GM18505 (cell line): ENCODE measurements around the gene TNRC6B.

Source experiments
- ATAC-seq: cut with Tn5 transposase; IDR thresholded peaks from one replicate; pipeline ENCODE4 v1.9.1; 2021; ENCODE audit not compliant: unreplicated experiment
- POLR2A ChIP-seq: IDR thresholded peaks from 4 replicates; pipeline ENCODE4 v1.6.1; 2011; ENCODE audit warnings: borderline replicate concordance; ENCODE audit not compliant: insufficient read depth, insufficient read length; ENCODE audit errors: extremely low read depth

TNRC6B gene

DNA sequence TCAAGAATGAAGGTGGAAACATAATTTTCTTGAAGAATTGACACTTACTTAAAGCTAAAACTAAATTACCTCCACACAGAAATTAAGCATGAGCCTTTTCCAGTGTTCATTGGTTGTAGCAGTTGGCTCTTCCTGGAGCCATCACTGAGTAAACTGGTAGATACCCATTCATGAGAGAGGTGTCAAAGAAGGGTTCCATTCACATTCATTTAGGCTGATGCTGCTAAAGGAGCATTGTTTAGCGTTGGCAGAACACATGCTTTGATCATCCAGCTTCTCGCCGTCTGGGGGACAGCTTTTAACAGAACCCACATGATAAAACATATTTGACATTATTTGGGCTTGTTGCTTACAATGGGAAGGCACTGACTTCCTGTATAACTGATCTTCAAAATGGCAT lies 71.6 kb downstream of the TNRC6B start:
- no peak for TF ChIP-seq POLR2A
- ATAC-seq = no peak

DNA sequence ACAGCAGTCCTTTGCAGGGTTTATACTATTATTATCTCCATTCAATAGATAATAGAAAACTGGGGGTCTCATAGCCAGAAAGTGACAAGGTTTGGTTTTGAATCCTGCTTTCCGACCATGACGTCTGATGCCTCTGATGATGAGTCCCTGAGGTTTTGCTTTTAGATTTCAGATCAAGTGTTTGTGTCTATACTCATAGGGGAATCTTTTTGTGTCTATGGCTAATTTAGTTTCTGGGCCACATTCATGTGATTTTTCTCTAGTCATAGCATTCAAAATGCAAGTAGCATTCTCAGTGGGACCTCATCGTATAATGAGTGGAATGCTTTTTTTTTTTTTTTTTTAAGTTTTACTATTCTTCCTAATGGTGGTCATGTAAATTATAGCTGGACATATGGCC lies 72.9 kb downstream of the TNRC6B start:
- TF ChIP-seq POLR2A = no peak
- no peak for ATAC-seq

DNA sequence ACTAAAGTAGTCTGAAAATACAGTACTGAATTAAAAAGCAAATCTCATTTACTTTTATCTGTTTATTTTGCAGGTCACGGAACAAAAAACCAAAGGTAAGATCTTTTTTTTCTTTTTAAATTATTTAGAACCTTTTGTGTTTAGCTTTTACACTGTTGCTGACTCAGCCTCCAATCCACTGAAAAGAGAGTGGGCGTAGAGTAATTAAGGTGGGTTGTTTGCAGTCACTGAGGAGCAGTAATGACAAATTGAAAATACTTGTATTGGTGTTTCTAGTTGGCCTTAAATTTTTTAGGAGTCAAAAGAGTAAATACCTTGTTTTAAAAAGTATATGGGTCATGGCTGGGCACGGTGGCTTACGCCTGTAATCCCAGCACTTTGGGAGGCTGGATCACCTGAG lies 73.4 kb downstream of the TNRC6B start:
- no peak for TF ChIP-seq POLR2A
- ATAC-seq = no peak

DNA sequence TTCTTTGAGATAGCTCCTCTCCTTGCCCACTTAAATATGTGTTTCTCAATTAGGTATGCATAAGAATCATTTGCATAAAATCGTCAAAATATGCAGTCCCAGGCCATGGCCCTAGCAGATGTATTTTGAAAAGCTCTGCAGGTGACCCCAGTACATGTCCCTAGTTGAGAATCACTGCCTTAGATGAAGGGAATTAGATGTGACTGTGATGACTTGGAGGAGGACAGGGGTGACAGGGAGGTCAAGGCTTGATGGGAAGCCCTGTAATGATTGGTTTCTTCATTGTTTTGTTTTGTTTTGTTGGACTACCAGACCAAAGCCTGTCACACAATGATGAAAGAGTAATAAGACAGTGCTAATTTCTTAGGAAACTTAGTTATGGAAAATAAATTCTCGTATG lies 74.4 kb downstream of the TNRC6B start:
- no peak for ATAC-seq
- TF ChIP-seq POLR2A = no peak

DNA sequence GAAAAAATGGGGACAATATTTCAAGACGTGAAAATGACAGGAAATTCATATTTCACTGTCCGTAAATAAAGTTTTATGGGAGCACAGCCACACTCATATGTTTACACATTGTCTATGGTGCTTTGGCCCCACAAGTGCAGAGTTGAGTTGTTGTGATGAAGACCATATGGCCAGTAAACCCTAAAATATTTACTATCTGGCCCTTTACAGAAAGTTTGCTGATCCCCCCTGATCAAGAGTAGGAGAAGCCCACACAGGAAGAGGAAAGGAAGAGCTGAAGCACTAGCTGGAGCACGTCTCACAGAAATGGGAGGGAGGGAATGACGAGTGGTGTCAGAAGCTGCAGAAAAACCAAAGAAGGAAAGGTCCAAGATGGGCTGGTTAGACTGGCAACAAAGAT lies 78.8 kb downstream of the TNRC6B start:
- no peak for TF ChIP-seq POLR2A
- ATAC-seq = no peak

DNA sequence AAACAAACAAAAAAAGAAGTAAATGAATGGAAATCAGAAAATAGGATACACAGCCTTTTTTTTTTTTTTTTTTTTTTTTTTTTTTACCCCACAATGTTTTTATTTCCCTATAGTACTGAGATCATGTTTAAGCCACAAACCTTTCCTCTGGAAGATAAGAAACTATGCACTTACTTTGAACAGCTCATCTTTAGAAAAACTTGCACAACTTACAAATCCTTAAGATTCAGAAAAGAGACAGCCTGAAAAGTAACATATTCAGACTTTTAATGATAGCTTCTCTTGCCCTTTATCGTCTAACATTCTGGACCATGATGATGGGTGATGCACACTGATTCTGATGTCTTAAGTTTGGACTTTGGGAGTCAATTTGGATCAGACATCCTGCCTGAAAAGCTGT lies 80.3 kb downstream of the TNRC6B start:
- no peak for TF ChIP-seq POLR2A
- no peak for ATAC-seq

DNA sequence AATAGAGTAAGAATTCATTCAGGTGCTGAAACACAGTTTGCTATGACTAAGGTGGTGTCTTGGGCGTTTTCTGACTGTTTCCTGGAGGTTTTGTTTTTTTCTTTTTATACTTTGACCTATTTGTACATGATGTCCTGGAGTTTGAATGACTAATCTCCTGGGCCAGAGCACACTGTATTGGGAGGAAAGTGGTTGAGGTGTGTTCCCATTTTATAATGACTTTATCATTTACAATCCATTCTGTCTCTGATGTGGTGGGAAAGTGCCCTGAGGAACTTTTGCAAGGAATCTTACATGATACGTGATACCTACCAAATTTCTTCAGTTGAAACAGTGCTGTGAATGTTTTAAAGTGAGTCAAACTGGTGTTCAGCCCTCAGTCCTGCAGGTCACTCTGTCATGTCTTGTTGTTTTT lies 80.8 kb downstream of the TNRC6B start:
- ATAC-seq = no peak
- TF ChIP-seq POLR2A = no peak

DNA sequence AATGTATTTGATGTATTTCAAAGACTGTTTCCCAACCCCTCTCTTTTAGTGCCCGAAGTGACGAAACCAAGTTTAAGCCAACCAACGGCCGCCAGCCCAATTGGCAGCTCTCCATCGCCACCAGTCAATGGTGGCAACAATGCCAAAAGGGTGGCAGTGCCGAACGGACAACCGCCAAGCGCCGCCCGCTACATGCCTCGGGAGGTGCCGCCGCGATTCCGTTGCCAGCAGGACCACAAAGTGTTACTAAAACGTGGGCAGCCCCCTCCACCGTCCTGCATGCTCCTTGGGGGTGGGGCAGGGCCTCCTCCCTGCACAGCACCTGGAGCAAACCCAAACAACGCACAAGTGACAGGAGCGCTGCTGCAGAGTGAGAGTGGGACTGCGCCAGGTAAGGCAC lies 84.1 kb downstream of the TNRC6B start:
- ATAC-seq = no peak
- TF ChIP-seq POLR2A = no peak

DNA sequence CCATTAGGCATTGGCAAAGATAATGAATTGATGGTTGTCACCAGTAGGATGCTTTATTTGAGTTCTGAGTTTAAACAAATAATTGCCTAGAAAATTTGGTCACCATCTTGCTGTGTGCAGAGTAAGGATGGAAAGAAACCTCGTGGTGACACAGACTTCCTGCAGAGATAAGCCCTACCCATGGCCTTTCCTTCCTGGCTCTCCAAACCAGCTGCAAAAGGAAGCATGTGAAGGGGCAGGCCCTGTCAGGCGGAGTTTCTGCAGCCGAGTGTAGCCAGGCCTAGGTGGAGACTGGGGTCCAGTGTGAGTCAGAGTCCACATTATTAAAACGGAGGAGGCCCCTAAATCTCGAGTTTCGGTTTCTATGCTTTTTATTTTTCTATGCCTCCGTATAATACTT lies 85.5 kb downstream of the TNRC6B start:
- ATAC-seq = no peak
- TF ChIP-seq POLR2A = no peak

DNA sequence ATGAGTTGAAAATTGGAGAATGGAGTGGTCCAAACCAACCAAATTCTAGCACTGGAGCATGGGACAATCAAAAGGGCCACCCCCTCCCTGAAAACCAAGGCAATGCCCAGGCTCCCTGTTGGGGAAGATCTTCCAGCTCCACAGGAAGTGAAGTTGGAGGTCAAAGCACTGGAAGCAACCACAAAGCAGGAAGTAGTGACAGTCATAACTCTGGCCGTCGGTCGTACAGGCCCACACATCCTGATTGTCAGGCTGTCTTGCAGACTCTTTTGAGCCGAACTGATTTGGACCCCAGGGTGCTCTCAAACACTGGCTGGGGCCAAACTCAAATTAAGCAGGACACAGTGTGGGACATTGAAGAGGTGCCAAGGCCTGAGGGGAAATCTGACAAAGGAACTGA lies 88.1 kb downstream of the TNRC6B start:
- no peak for ATAC-seq
- no peak for TF ChIP-seq POLR2A

DNA sequence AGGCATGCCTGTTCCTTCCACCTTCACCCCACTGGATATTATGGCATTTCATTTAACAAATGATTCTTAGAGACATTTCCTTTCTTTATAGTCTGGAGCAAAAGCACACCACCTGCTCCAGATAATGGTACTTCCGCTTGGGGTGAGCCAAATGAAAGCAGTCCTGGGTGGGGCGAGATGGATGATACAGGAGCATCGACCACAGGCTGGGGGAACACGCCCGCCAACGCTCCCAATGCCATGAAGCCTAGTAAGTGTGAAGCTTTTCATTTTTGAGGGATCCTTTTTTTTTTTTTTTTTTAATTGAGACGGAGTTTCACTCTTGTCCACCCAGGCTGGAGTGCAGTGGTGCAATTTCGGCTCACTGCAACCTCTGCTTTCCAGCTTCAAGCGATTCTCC lies 92.3 kb downstream of the TNRC6B start:
- TF ChIP-seq POLR2A = no peak
- ATAC-seq = no peak

DNA sequence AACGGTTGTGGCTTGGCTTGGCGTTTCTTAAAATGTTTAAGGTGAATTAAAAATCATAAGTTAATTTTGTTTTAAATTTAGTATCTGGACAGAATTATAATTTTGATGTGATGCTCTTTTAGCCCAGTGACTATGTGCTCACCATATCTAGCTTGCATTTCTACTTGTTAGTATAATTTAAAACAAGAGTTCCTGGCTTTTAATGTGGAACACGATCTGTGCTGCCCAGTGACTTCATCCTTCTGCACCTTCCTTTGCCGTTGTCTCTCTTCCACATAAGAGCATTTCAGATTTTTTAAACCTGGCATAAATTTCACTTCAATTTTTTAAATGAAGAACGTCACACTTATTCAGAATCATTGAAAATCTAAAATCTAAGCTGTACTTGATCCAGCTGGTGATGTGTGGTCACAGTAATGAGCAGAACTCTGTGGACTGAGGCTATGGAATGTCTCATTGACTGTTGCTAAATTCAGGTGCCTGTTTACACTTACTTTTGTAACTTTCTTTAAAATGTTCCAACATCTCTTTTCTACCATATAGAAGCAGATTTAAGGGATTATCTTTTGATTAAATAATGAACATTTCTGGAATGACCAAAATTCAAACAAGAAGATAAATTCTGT lies 93.1 kb downstream of the TNRC6B start:
- no peak for TF ChIP-seq POLR2A
- no peak for ATAC-seq

DNA sequence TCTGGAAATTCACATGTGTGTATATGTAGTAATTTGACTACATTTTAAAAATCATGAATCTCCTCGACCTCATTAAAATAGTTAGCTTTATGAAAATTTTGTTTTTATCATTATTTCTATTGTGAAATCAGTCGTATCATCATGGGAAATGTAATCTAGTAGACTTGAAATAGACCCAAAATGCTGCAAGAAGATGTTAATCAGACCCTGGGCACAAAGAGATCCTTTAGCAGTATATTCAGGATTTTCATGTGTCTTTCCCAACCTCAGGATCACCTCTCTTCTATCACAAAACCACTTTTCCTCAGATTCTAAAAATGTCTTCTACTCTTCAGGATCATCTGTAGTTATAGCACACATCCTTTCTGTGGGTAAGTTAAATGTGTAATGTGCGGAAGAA lies 93.7 kb downstream of the TNRC6B start:
- TF ChIP-seq POLR2A = no peak

DNA sequence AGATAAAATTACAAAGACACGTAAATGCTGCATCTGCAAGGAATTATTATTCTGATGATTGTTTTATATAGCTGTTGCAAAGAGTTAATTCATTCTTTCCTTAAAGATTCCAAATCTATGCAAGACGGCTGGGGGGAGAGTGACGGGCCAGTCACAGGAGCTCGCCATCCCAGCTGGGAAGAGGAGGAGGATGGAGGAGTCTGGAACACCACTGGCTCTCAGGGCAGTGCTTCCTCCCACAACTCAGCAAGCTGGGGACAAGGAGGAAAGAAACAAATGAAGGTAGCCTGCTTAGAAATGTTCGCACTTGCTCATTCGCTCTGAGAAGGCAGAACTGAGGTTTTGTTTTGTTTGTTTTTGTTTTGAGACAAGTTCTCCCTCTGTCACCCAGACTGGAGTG lies 95.6 kb downstream of the TNRC6B start:
- no peak for ATAC-seq
- TF ChIP-seq POLR2A = no peak

More for the DNA sequence above, 93.7 kb downstream of the TNRC6B start:
- ATAC-seq = no peak
